ENCODE data around the gene PPP2R5D.
"Not testable (repeated sequence)": the region's sequence is repeated elsewhere in the genome, so short reads cannot be mapped to it uniquely, and the experiment has no call there.

The PPP2R5D gene

GRCh38 chr6:43033496-43034189 lies 49.3 kb downstream of the PPP2R5D start:
- no peak for DNase-seq

GRCh38 chr6:43034190-43034525 lies 49.8 kb downstream of the PPP2R5D start:
- DNase-seq = no peak

- no peak for DNase-seq
Observed at GRCh38 chr6:43035495-43036194, 51.3 kb downstream of the PPP2R5D start.

- DNase-seq = no peak
Observed at GRCh38 chr6:43036712-43037111, 52.3 kb downstream of the PPP2R5D start.

GRCh38 chr6:43037197-43037596 lies 52.8 kb downstream of the PPP2R5D start:
- DNase-seq = no peak

GRCh38 chr6:43037706-43038105 lies 53.3 kb downstream of the PPP2R5D start:
- DNase-seq = no peak

GRCh38 chr6:43038727-43039126 lies 54.4 kb downstream of the PPP2R5D start:
- DNase-seq = no peak

- no peak for DNase-seq
Observed at GRCh38 chr6:43040542-43041257, 56.3 kb downstream of the PPP2R5D start.

- not testable (repeated sequence) for DNase-seq
Observed at GRCh38 chr6:43041475-43041874, 57.1 kb downstream of the PPP2R5D start.

- no peak for DNase-seq
Observed at GRCh38 chr6:43043310-43043709, 58.9 kb downstream of the PPP2R5D start.

- no peak for DNase-seq
Observed at GRCh38 chr6:43045371-43045930, 61.1 kb downstream of the PPP2R5D start.

- no peak for DNase-seq
Observed at GRCh38 chr6:43047998-43048397, 63.6 kb downstream of the PPP2R5D start.

GRCh38 chr6:43050981-43051380 lies 66.6 kb downstream of the PPP2R5D start:
- DNase-seq = no peak

GRCh38 chr6:43052225-43052841 lies 68.0 kb downstream of the PPP2R5D start:
- DNase-seq = no peak

GRCh38 chr6:43052842-43053544 lies 68.6 kb downstream of the PPP2R5D start:
- no peak for DNase-seq

GRCh38 chr6:43053545-43054205 lies 69.3 kb downstream of the PPP2R5D start, which contains the start of gene CUL7:
CUL7 (minus strand) TSS chr6:43053851; CDS start chr6:43052788, 1,063 bp downstream.
- DNase-seq = peak; percentile 91

- no peak for DNase-seq
Observed at GRCh38 chr6:43054206-43054943, 70.0 kb downstream of the PPP2R5D start.

- DNase-seq = no peak
Observed at GRCh38 chr6:43055966-43056365, 71.6 kb downstream of the PPP2R5D start.

GRCh38 chr6:43058531-43058930 lies 74.2 kb downstream of the PPP2R5D start:
- no peak for DNase-seq

- DNase-seq = peak; percentile 98
Observed at GRCh38 chr6:43059168-43060033, 75.0 kb downstream of the PPP2R5D start, which contains the start of the genes KLC4 and MRPL2. KLC4 (plus strand) TSS chr6:43059631; CDS start chr6:43061336, 1,705 bp downstream. MRPL2 (minus strand) TSS chr6:43059434; CDS start chr6:43059381, 53 bp downstream.
